Measurements from ENCODE around the gene KCTD16. TPM values are rescaled to one million over a fixed set of nuclear protein-coding genes. Genes with fewer than 3 reads are reported as not detected.

KCTD16 gene
- total RNA-seq, 1 experiment from 2014 or later = 0.64 TPM

- intact Hi-C loops (cut with micrococcal nuclease) = no loop called here
- H3K27ac ChIP-seq (ENCODE audit: low read depth, low read length) = no peak overlapping the region
- H4K20me1 ChIP-seq (ENCODE audit: insufficient read depth) = no peaks in the 10 kb centered on the region
- no peak overlapping the region for H3K9ac ChIP-seq (ENCODE audit: low read length)
- no peak overlapping the region for H3K4me2 ChIP-seq (ENCODE audit: low read length)
- ChIA-PET RAD21 (ENCODE audit: low non-redundant PET in 1 of 2, low total read pairs in 2 of 2, uncharacterized antibody in 2 of 2, unreplicated experiment in 2 of 2) (no interaction called here), POLR2A (no interaction called here), CTCF (no interaction called here)
- no peak overlapping the region for H3K4me3 ChIP-seq (replicated peaks in 1 of 2; ENCODE audit: low read depth in 1 of 2, low read length in 2 of 2)
- ATAC-seq (no peak), DNase-seq (ENCODE audit: low read depth, low spot score) (no peak)
- TF ChIP-seq ELF1 (IDR thresholded peaks at IDR 0.05; ENCODE audit: borderline replicate concordance, low read depth) (no peak), RAD21 (IDR thresholded peaks at IDR 0.05; ENCODE audit: low read depth) (no peak), CEBPB (IDR thresholded peaks at IDR 0.05; ENCODE audit: low read depth) (no peak), POLR2AphosphoS5 (IDR thresholded peaks at IDR 0.05; ENCODE audit: low read depth, low read length) (no peak), REST (IDR thresholded peaks at IDR 0.05; ENCODE audit: low read depth) (no peak), ZBTB33 (IDR thresholded peaks at IDR 0.05; ENCODE audit: extremely low read depth, insufficient replicate concordance, low read length) (no peak), CBX3 (IDR thresholded peaks at IDR 0.05; ENCODE audit: low read depth) (no peak), POLR2A (IDR thresholded peaks at IDR 0.05; ENCODE audit: borderline replicate concordance, extremely low read depth, insufficient read depth, insufficient read length) (no peak)
- no peaks in the 10 kb centered on the region for H3K9me2 ChIP-seq (ENCODE audit: insufficient read depth)
- peaks cover 31% of the 10 kb centered on the region; the same call in 1 of the 2 replicates for H3K27me3 ChIP-seq (ENCODE audit: insufficient read depth, low read length)
- H3K9me3 ChIP-seq (ENCODE audit: control insufficient read depth in 1 of 2, insufficient read depth in 1 of 2, low read depth in 1 of 2, low read length in 2 of 2) = no peaks in the 10 kb centered on the region
- no peaks in the 10 kb centered on the region for H3K79me2 ChIP-seq (ENCODE audit: insufficient read depth, low read length)
- H3K4me1 ChIP-seq (ENCODE audit: control insufficient read depth in 1 of 2, insufficient read depth in 2 of 2, low read length in 2 of 2) = no peaks in the 10 kb centered on the region
- no peak overlapping the region for H2AFZ ChIP-seq (ENCODE audit: low read depth, low read length, poor library complexity, severe bottlenecking)
- no peaks in the 10 kb centered on the region for H3K36me3 ChIP-seq (ENCODE audit: control insufficient read depth in 1 of 2, insufficient read depth in 2 of 2, low read length in 2 of 2)
- no TSS peak for BruUV-seq (replicated peaks)
These were observed 67.2 kb downstream of the KCTD16 start for GRCh38 chr5:144237851-144238250.

Measured in HCT116 (cell line).